CD4-positive, alpha-beta T cell (primary cell): ENCODE measurements around the gene NUDT8. TPM values are rescaled to one million over a fixed set of nuclear protein-coding genes. Genes with fewer than 3 reads are reported as not detected.
A peak's percentile ranks its signal among the peaks of the same experiment; 100 is the strongest.

Experiments used
- ATAC-seq: fragments of 200-7000 bp; cut with Tn5 transposase; one replicate; pipeline ENCODE4 v1.10.0; 2022; ENCODE audit warnings: mild to moderate bottlenecking; ENCODE audit not compliant: poor library complexity
- CTCF ChIA-PET: fragments of 350-600 bp; sonication (Branson Sonifier 250); formaldehyde crosslinking; loops from one replicate; lab custom pipeline; 2021; ENCODE audit warnings: antibody characterized with exemption, inconsistent platforms; lab: Charles Lee
- POLR2A ChIA-PET: fragments of 350-600 bp; sonication (Branson Sonifier 250); formaldehyde crosslinking; loops from one replicate; lab custom pipeline; 2021; ENCODE audit warnings: antibody characterized with exemption, inconsistent platforms; lab: Charles Lee
- DNase-seq, 14 experiments: peaks; one replicate each; pipeline ENCODE4 v3.0.0-alpha.2; 2013 to 2020; ENCODE audit warnings: mixed read lengths in 2 of 14
- H3K27ac ChIP-seq, 2 donors: one replicate each; pipeline versions ENCODE4 v1.5.1 to v1.7.0; 2013; ENCODE audit warnings: low read length in 2 of 2, low read depth in 1 of 2, mild to moderate bottlenecking in 1 of 2
- H3K27me3 ChIP-seq, 2 experiments: 1 replicate in 1 of 2; 2 replicates in 1 of 2; pipeline versions ENCODE4 v1.6.1 to v1.7.0; 2013; ENCODE audit warnings: low read length in 2 of 2, control low read depth in 1 of 2, mild to moderate bottlenecking in 1 of 2, moderate library complexity in 1 of 2; ENCODE audit not compliant: insufficient read depth in 2 of 2, control insufficient read depth in 1 of 2
- H3K36me3 ChIP-seq: one replicate; pipeline ENCODE4 v1.6.1; 2013; ENCODE audit warnings: low read length, control low read depth; ENCODE audit not compliant: insufficient read depth
- H3K4me1 ChIP-seq: one replicate; pipeline ENCODE4 v1.6.1; 2013; ENCODE audit warnings: low read length, control low read depth; ENCODE audit not compliant: insufficient read depth
- H3K4me3 ChIP-seq: one replicate; pipeline ENCODE4 v1.5.1; 2013; ENCODE audit warnings: mild to moderate bottlenecking, low read length, moderate library complexity
- H3K9me3 ChIP-seq, 2 experiments: 1 replicate in 1 of 2; 2 replicates in 1 of 2; pipeline versions ENCODE4 v1.6.1 to v1.7.0; 2013; ENCODE audit warnings: low read length in 2 of 2, mild to moderate bottlenecking in 2 of 2, control low read depth in 1 of 2, moderate library complexity in 1 of 2; ENCODE audit not compliant: control insufficient read depth in 1 of 2, insufficient read depth in 1 of 2
- H3K27ac Mint-ChIP-seq: one replicate; pipeline ENCODE4 v1.8.0; 2020; ENCODE audit warnings: mixed read lengths
- H3K27me3 Mint-ChIP-seq: one replicate; pipeline ENCODE4 v1.8.0; 2021; ENCODE audit warnings: mixed read lengths
- H3K36me3 Mint-ChIP-seq: one replicate; pipeline ENCODE4 v1.8.0; 2021; ENCODE audit warnings: low read depth, mixed read lengths
- H3K4me1 Mint-ChIP-seq: one replicate; pipeline ENCODE4 v1.8.0; 2021; ENCODE audit warnings: low read depth, mixed read lengths
- H3K4me3 Mint-ChIP-seq: one replicate; pipeline ENCODE4 v1.8.0; 2020; ENCODE audit warnings: mild to moderate bottlenecking, mixed read lengths
- H3K9me3 Mint-ChIP-seq: one replicate; pipeline ENCODE4 v1.8.0; 2020; ENCODE audit warnings: mixed read lengths
- intact Hi-C, 2 experiments: fragments of 100-400 bp; cut with DNase I in 1 of 2; cut with micrococcal nuclease in 1 of 2; formaldehyde crosslinking; loops; one replicate each; pipeline versions ENCODE4 v1.15.1 to v1.9.0; 2023 to 2025; cut with DNase I, micrococcal nuclease
- total RNA-seq, 174 experiments: library from RNA in 2 of 174; stranded (reverse) in 2 of 174; gene quantifications; one replicate each; pipeline ENCODE4 v1.2.3 and lab custom pipeline; 2021 to 2026
- TF ChIP-seq, protein P1 (sequence below): fragments of 200-600 bp; IDR thresholded peaks from one replicate; pipeline ENCODE4 v1.8.0; 2022; ENCODE audit warnings: antibody characterized with exemption, mild to moderate bottlenecking

NUDT8 gene
- total RNA-seq, 2 experiments from 2014 or later, result 0.92 to 1.4 TPM

DNA sequence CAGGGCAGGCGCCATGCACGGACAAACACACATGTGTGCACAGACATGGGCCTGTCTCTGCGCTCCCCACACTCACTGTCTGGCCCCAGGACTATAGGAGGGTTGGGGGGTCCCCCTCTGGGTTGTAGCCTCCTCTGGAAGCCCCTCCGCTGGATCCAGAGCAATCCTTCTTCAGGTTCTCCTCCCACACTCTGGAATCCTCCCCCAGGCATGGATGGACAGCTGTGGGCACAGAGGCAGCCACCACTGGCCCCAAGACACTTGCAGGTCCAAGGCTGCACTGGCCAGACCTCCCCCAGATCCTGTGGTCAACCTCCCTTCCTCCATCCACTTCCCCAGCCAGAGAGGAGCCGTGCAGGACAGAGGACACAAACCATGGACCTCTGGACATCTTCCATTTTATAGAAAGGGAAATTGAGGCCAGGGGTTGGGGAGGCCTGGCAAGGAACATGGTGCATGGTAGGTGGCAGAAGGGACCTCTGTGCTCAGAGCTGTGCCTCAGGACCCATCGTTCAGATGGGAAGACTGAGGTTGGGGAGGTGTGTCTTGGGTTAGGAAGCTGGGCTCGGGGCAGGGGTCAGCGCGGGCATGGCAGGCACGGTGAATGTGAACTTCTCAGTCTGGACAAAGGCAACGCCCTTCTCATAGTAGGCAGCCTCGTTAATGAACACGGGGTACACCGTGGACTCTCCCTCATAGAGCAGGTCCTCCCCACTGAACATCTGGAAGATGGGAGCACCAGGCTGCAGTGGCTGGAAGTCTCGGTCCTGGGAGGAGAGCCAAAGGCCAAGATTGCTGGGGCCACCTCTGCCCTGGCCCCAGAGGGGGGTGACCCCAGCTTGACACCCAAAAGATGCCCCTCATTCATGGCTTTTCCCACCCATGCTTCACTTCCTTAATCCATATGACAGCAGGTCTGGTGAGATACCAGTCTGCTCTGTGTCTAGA lies 12.7 kb upstream of the NUDT8 start:
- ATAC-seq (no peak), DNase-seq (peak in 1 of 14 experiments; percentile 6)
- H3K9me3 Mint-ChIP-seq, result no peaks in the 10 kb centered on the region
- no peak overlapping the region for H3K4me3 Mint-ChIP-seq
- no peak overlapping the region for H3K4me3 ChIP-seq
- TF ChIP-seq, protein P1, sequence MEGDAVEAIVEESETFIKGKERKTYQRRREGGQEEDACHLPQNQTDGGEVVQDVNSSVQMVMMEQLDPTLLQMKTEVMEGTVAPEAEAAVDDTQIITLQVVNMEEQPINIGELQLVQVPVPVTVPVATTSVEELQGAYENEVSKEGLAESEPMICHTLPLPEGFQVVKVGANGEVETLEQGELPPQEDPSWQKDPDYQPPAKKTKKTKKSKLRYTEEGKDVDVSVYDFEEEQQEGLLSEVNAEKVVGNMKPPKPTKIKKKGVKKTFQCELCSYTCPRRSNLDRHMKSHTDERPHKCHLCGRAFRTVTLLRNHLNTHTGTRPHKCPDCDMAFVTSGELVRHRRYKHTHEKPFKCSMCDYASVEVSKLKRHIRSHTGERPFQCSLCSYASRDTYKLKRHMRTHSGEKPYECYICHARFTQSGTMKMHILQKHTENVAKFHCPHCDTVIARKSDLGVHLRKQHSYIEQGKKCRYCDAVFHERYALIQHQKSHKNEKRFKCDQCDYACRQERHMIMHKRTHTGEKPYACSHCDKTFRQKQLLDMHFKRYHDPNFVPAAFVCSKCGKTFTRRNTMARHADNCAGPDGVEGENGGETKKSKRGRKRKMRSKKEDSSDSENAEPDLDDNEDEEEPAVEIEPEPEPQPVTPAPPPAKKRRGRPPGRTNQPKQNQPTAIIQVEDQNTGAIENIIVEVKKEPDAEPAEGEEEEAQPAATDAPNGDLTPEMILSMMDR, result no peak
- ChIA-PET CTCF (no interaction called here), POLR2A (no interaction called here)
- H3K27ac Mint-ChIP-seq, result no peak overlapping the region
- H3K36me3 Mint-ChIP-seq, result no peaks in the 10 kb centered on the region
- H3K27ac ChIP-seq, result no peak overlapping the region
- peaks cover 0 to 5% of the 10 kb centered on the region in 2 experiments for H3K9me3 ChIP-seq
- no peaks in the 10 kb centered on the region for H3K27me3 ChIP-seq
- no peaks in the 10 kb centered on the region for H3K27me3 Mint-ChIP-seq
- peaks cover 13% of the 10 kb centered on the region for H3K4me1 Mint-ChIP-seq
- peaks cover 25% of the 10 kb centered on the region for H3K4me1 ChIP-seq
- intact Hi-C loops, result no loop called here
- H3K36me3 ChIP-seq, result no peaks in the 10 kb centered on the region

DNA sequence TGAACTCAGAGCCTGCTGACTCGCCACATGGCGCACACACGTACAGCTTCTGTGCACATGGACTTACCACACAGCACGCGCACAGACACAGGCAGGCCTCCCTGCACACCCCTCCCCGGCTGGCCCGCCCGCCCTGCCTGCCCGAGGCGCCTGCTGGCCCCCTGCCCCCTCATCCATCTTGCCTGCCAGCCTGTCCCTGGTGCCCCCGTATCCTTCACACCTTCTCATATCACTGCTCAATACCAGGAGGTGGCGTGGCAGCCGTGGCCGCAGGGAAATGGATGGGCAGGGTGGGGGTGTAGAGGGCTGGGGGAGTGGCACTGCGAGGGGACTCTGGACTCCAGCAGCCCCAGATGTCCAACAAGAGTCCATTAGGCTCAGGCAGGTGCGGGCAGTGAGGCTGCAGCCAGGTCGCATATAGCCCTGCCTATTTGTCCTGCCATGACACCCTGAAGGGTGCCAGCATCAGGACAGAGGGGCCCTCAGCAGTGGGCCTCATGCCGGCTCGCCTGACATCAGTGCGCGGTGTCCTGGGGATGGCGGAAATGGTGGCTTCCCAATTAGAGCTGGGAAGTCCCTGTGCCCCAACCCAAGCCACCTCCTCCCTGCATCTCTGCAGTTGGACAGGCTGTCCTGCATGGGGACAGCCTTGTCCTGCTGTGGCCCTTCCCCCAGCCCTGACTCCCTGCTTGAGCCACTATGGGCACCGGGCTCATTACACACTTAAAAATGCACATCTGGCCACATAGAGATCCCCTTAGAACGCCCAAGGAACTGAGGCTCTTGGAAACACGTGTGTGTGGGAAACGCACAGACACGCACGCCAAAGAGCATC lies 11.8 kb upstream of the NUDT8 start:
- Histone ChIP-seq H3K4me1 (peaks cover 16% of the 10 kb centered on the region), H3K9me3 (peaks cover 0 to 5% of the 10 kb centered on the region in 2 experiments), H3K27ac (no peak overlapping the region), H3K36me3 (no peaks in the 10 kb centered on the region), H3K27me3 (no peaks in the 10 kb centered on the region), H3K4me3 (no peak overlapping the region)
- TF ChIP-seq, protein P1, result no peak
- H3K4me3 Mint-ChIP-seq, result no peak overlapping the region
- H3K27ac Mint-ChIP-seq, result no peak overlapping the region
- no peaks in the 10 kb centered on the region for H3K36me3 Mint-ChIP-seq
- H3K27me3 Mint-ChIP-seq, result no peaks in the 10 kb centered on the region
- DNase-seq (peak in 1 of 14 experiments; percentile 8), ATAC-seq (no peak)
- H3K4me1 Mint-ChIP-seq, result peaks cover 5% of the 10 kb centered on the region
- H3K9me3 Mint-ChIP-seq, result no peaks in the 10 kb centered on the region
- ChIA-PET POLR2A (no interaction called here), CTCF (no interaction called here)
- intact Hi-C loops, result loop anchor here in 1 of 2 experiments (2.0 kb wide), 1 partner anchor 17 kb away; no protein-coding TSS in a partner anchor

DNA sequence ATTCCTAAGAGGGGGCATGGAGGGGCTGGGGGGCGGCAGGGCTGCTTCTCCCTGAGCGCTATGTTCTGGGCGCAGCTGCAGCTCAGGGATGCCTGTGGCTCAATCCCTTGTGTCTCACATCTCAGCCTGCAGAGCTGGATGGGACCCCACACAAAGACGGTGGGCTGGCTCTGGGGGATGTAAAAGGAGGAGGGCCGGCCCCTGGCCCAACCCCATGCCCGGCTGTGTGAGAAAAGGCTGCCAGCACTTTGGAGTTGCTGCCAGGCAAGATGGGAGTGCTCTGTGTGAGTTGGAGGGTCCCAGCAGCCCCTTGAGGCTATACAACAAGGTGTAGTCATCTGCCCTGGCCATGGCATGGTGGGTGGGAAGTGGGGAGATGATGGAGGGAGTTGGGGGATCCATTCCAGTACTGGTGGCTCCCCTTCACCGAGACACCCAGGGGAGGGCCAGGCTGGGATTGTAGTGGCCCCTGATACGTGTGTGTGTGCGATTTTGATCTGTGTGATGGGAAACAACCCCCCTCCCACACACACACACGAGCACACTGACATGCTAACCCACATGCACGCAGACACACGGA lies 11.1 kb upstream of the NUDT8 start:
- no peaks in the 10 kb centered on the region for H3K36me3 Mint-ChIP-seq
- intact Hi-C loops, result loop anchor here in 1 of 2 experiments (2.0 kb wide), 1 partner anchor 18 kb away; no protein-coding TSS in a partner anchor
- DNase-seq (no peak), ATAC-seq (no peak)
- no peaks in the 10 kb centered on the region for H3K4me1 Mint-ChIP-seq
- Histone ChIP-seq H3K4me3 (no peak overlapping the region), H3K9me3 (peaks cover 0 to 5% of the 10 kb centered on the region in 2 experiments), H3K27me3 (no peaks in the 10 kb centered on the region), H3K4me1 (peaks cover 9% of the 10 kb centered on the region), H3K36me3 (no peaks in the 10 kb centered on the region), H3K27ac (no peak overlapping the region)
- H3K27me3 Mint-ChIP-seq, result no peaks in the 10 kb centered on the region
- H3K9me3 Mint-ChIP-seq, result no peaks in the 10 kb centered on the region
- CTCF ChIA-PET, result interaction anchor here (1.4 kb wide), 1 partner anchor 18 kb away, joined by 4 read pairs; no protein-coding TSS in a partner anchor
- POLR2A ChIA-PET, result interaction anchor here (1.1 kb wide), 1 partner anchor 10 kb away, joined by 4 read pairs; no protein-coding TSS in a partner anchor
- no peak overlapping the region for H3K27ac Mint-ChIP-seq
- no peak overlapping the region for H3K4me3 Mint-ChIP-seq
- TF ChIP-seq, protein P1, result no peak
